ENCODE measurements around the gene TRIM68.

- TF ChIP-seq CTCF (IDR thresholded peaks at IDR 0.05; ENCODE audit: low read depth, low read length, missing input control) (peak; percentile 59), TAF1 (conservative IDR thresholded peaks at IDR 0.05) (no peak), REST (IDR thresholded peaks at IDR 0.05) (no peak), ATF3 (IDR thresholded peaks at IDR 0.05) (no peak), ZBTB33 (IDR thresholded peaks at IDR 0.05) (no peak), YY1 (IDR thresholded peaks at IDR 0.05) (no peak), RXRA (IDR thresholded peaks at IDR 0.05) (no peak), GABPA (IDR thresholded peaks at IDR 0.05 in 1 of 2, conservative IDR thresholded peaks at IDR 0.05 in 1 of 2) (no peak), JUND (IDR thresholded peaks at IDR 0.05) (no peak), FOXA1 (IDR thresholded peaks at IDR 0.05) (no peak)
Measured at GRCh38 chr11:4551346-4551979, 56.6 kb downstream of the TRIM68 start.

Data from liver (tissue), 3 donors.